GM18858 (cell line): Measurements from ENCODE around the gene GABRD.

ENCODE experiments used
- ATAC-seq: cut with Tn5 transposase; IDR thresholded peaks from one replicate; pipeline ENCODE4 v1.9.1; 2021; ENCODE audit not compliant: unreplicated experiment

The GABRD gene

GRCh38 chr1:2052756-2053155 lies 33.6 kb downstream of the GABRD start:
- no peak for ATAC-seq

- no peak for ATAC-seq
These were observed 34.1 kb downstream of the GABRD start for GRCh38 chr1:2053217-2053616.

- no peak for ATAC-seq
These were observed 34.7 kb downstream of the GABRD start for GRCh38 chr1:2053784-2054376.

- ATAC-seq: no peak
These were observed 35.4 kb downstream of the GABRD start for GRCh38 chr1:2054560-2054959.

- no peak for ATAC-seq
These were observed 36.9 kb downstream of the GABRD start for GRCh38 chr1:2055911-2056575.

- no peak for ATAC-seq
These were observed 37.9 kb downstream of the GABRD start for GRCh38 chr1:2056955-2057590.

- ATAC-seq: no peak
These were observed 40.3 kb downstream of the GABRD start for GRCh38 chr1:2059290-2059953.

- no peak for ATAC-seq
These were observed 40.9 kb downstream of the GABRD start for GRCh38 chr1:2060072-2060471.

- ATAC-seq: no peak
These were observed 41.4 kb downstream of the GABRD start for GRCh38 chr1:2060535-2060934.

- ATAC-seq: no peak
These were observed 42.1 kb downstream of the GABRD start for GRCh38 chr1:2061065-2061778.

- no peak for ATAC-seq
These were observed 46.6 kb downstream of the GABRD start for GRCh38 chr1:2065699-2066098.

- ATAC-seq: no peak
These were observed 48.2 kb downstream of the GABRD start for GRCh38 chr1:2067393-2067792.

- ATAC-seq: no peak
These were observed 48.8 kb downstream of the GABRD start for GRCh38 chr1:2067981-2068380.

GRCh38 chr1:2068951-2069350 lies 49.8 kb downstream of the GABRD start:
- no peak for ATAC-seq

GRCh38 chr1:2070016-2070415 lies 50.9 kb downstream of the GABRD start:
- ATAC-seq: no peak

- no peak for ATAC-seq
These were observed 51.8 kb downstream of the GABRD start for GRCh38 chr1:2070800-2071530.

- no peak for ATAC-seq
These were observed 53.1 kb downstream of the GABRD start for GRCh38 chr1:2072109-2072806.

- no peak for ATAC-seq
These were observed 53.7 kb downstream of the GABRD start for GRCh38 chr1:2072891-2073290.

- no peak for ATAC-seq
These were observed 54.5 kb downstream of the GABRD start for GRCh38 chr1:2073382-2074230.
